22Rv1 (cell line): ENCODE results near the gene GPC5.

Source experiments
- ZFX ChIP-seq: fragments of 450-650 bp; IDR thresholded peaks from 2 replicates; pipeline ENCODE4 v1.6.1; 2017; ENCODE audit warnings: antibody characterized with exemption, borderline replicate concordance
- TF ChIP-seq, protein P1 (sequence below): fragments of 450-650 bp; IDR thresholded peaks from 2 replicates; pipeline ENCODE4 v1.5.1; 2017; ENCODE audit warnings: mild to moderate bottlenecking

GRCh38 chr13:91405240-91405639, 6.8 kb downstream of the GPC5 start:
- TF ChIP-seq, protein P1, sequence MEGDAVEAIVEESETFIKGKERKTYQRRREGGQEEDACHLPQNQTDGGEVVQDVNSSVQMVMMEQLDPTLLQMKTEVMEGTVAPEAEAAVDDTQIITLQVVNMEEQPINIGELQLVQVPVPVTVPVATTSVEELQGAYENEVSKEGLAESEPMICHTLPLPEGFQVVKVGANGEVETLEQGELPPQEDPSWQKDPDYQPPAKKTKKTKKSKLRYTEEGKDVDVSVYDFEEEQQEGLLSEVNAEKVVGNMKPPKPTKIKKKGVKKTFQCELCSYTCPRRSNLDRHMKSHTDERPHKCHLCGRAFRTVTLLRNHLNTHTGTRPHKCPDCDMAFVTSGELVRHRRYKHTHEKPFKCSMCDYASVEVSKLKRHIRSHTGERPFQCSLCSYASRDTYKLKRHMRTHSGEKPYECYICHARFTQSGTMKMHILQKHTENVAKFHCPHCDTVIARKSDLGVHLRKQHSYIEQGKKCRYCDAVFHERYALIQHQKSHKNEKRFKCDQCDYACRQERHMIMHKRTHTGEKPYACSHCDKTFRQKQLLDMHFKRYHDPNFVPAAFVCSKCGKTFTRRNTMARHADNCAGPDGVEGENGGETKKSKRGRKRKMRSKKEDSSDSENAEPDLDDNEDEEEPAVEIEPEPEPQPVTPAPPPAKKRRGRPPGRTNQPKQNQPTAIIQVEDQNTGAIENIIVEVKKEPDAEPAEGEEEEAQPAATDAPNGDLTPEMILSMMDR: no peak
- no peak for TF ChIP-seq ZFX
